ENCODE results near the gene STAP2.
A peak's percentile ranks its signal among the peaks of the same experiment; 100 is the strongest.

The STAP2 gene

GRCh38 chr19:4338441-4339355 lies at the start of gene STAP2:
Gene STAP2, minus strand, starts transcription at chr19:4338827. Its CDS starts 74 bp downstream, at chr19:4338753.
- DNase-seq (ENCODE audit: low read depth) = no peak

- DNase-seq (ENCODE audit: low read depth) = no peak
These were observed 47.6 kb upstream of the STAP2 start for GRCh38 chr19:4386041-4386782.

GRCh38 chr19:4385291-4386040 lies 46.8 kb upstream of the STAP2 start:
- DNase-seq (ENCODE audit: low read depth) = no peak

GRCh38 chr19:4380254-4380727 lies 41.7 kb upstream of the STAP2 start:
- no peak for DNase-seq (ENCODE audit: low read depth)

- DNase-seq (ENCODE audit: low read depth) = no peak
These were observed 41.0 kb upstream of the STAP2 start for GRCh38 chr19:4379383-4380253.

GRCh38 chr19:4378886-4379285 lies 40.3 kb upstream of the STAP2 start:
- DNase-seq (ENCODE audit: low read depth) = no peak

- no peak for DNase-seq (ENCODE audit: low read depth)
These were observed 38.6 kb upstream of the STAP2 start for GRCh38 chr19:4376991-4377781.

GRCh38 chr19:4376671-4376990 lies 38.0 kb upstream of the STAP2 start:
- DNase-seq (ENCODE audit: low read depth) = no peak

GRCh38 chr19:4376028-4376670 lies 37.5 kb upstream of the STAP2 start:
- DNase-seq (ENCODE audit: low read depth) = no peak

- DNase-seq (ENCODE audit: low read depth) = no peak
These were observed 36.8 kb upstream of the STAP2 start for GRCh38 chr19:4375164-4376027.

- DNase-seq (ENCODE audit: low read depth) = peak; percentile 83
These were observed 36.0 kb upstream of the STAP2 start for GRCh38 chr19:4374498-4375163.

- peak; percentile 61 for DNase-seq (ENCODE audit: low read depth)
These were observed 35.2 kb upstream of the STAP2 start for GRCh38 chr19:4373601-4374497.

- no peak for DNase-seq (ENCODE audit: low read depth)
These were observed 34.4 kb upstream of the STAP2 start for GRCh38 chr19:4373013-4373367.

GRCh38 chr19:4372165-4373012 lies 33.8 kb upstream of the STAP2 start:
- DNase-seq (ENCODE audit: low read depth) = no peak

- no peak for DNase-seq (ENCODE audit: low read depth)
These were observed 32.9 kb upstream of the STAP2 start for GRCh38 chr19:4371247-4372164.
